PC-9 (cell line): Measurements from ENCODE around the gene JMJD1C. TPM values are rescaled to one million over a fixed set of nuclear protein-coding genes. Genes with fewer than 3 reads are reported as not detected.
"Not testable (repeated sequence)": the region's sequence is repeated elsewhere in the genome, so short reads cannot be mapped to it uniquely, and the experiment has no call there.

ENCODE experiments used
- BruUV-seq: library from RNA; stranded (reverse); fragments of 400-500 nt; replicated peaks from 2 replicates; lab custom pipeline; 2021; lab: Mats Ljungman, UMichigan
- CTCF ChIA-PET: fragments of 300-600 bp; sonication (Branson Sonifier 250); formaldehyde crosslinking; loops from one replicate; lab custom pipeline; 2022; ENCODE audit warnings: antibody characterized with exemption; lab: Charles Lee
- POLR2A ChIA-PET: fragments of 300-600 bp; sonication (Branson Sonifier 250); formaldehyde crosslinking; loops from one replicate; lab custom pipeline; 2022; ENCODE audit warnings: antibody characterized with exemption; ENCODE audit not compliant: unreplicated experiment; lab: Charles Lee
- DNase-seq, 2 experiments: peaks; one replicate each; pipeline versions ENCODE4 v3.0.0 to v3.0.0-alpha.2; 2015 to 2022; ENCODE audit warnings: mixed read lengths in 1 of 2
- H2AFZ ChIP-seq: fragments of 200-600 bp; sonication (generic); 2 replicates; pipeline ENCODE4 v1.8.1; 2017; ENCODE audit warnings: antibody characterized with exemption
- H3F3A ChIP-seq: fragments of 200-600 bp; sonication (generic); 2 replicates; pipeline ENCODE4 v1.8.1; 2017; ENCODE audit warnings: antibody characterized with exemption, mild to moderate bottlenecking, low read depth; ENCODE audit not compliant: insufficient read depth
- H3K27ac ChIP-seq: fragments of 200-600 bp; sonication (generic); 2 replicates; pipeline ENCODE4 v1.6.1; 2016; ENCODE audit warnings: mixed run types
- H3K27me3 ChIP-seq: fragments of 200-600 bp; sonication (generic); 2 replicates; pipeline ENCODE4 v1.6.1; 2016; ENCODE audit warnings: low read depth, mixed run types; ENCODE audit not compliant: insufficient read depth
- H3K36me3 ChIP-seq: fragments of 200-600 bp; sonication (generic); 2 replicates; pipeline ENCODE4 v1.6.1; 2016; ENCODE audit warnings: low read depth, mixed run types
- H3K4me1 ChIP-seq: fragments of 200-600 bp; sonication (generic); replicated peaks from 2 replicates; pipeline ENCODE4 v1.6.1; 2016; ENCODE audit warnings: mixed run types; ENCODE audit not compliant: insufficient read depth
- H3K4me2 ChIP-seq: fragments of 200-600 bp; sonication (generic); 2 replicates; pipeline ENCODE4 v1.6.1; 2017; ENCODE audit warnings: mixed run types
- H3K4me3 ChIP-seq: fragments of 200-600 bp; sonication (generic); 2 replicates; pipeline ENCODE4 v1.6.1; 2016; ENCODE audit warnings: mixed run types
- H3K79me2 ChIP-seq: fragments of 200-600 bp; sonication (generic); 2 replicates; pipeline ENCODE4 v1.6.1; 2017; ENCODE audit warnings: low read depth, mixed run types
- H3K9me2 ChIP-seq: fragments of 200-600 bp; sonication (generic); 2 replicates; pipeline ENCODE4 v1.8.1; 2017; ENCODE audit warnings: mild to moderate bottlenecking; ENCODE audit not compliant: insufficient read depth
- H3K9me3 ChIP-seq: fragments of 200-600 bp; sonication (generic); 2 replicates; pipeline ENCODE4 v1.8.1; 2016; ENCODE audit warnings: low read depth; ENCODE audit not compliant: insufficient read depth
- H4K20me1 ChIP-seq: fragments of 200-600 bp; sonication (generic); 2 replicates; pipeline ENCODE4 v1.8.1; 2017; ENCODE audit not compliant: insufficient read depth
- EZH2 ChIP-seq: fragments of 200-600 bp; sonication (generic); IDR thresholded peaks from 2 replicates; pipeline ENCODE4 v1.8.0; 2017; ENCODE audit warnings: antibody characterized with exemption, low read depth
- intact Hi-C: fragments of 100-400 bp; cut with micrococcal nuclease; formaldehyde crosslinking; loops from one replicate; pipeline ENCODE4 v1.10.0; 2022; ENCODE audit not compliant: unreplicated experiment
- total RNA-seq: library from RNA; stranded (reverse); gene quantifications from 2 replicates; pipeline ENCODE4 v1.2.3, GENCODE V29; 2021
- TF ChIP-seq, protein P1 (sequence below): fragments of 200-600 bp; sonication (generic); conservative IDR thresholded peaks from 2 replicates; pipeline ENCODE4 v1.6.1; 2017; ENCODE audit warnings: mixed run types, antibody characterized with exemption, mild to moderate bottlenecking, moderate library complexity

Gene JMJD1C
- total RNA-seq, 1 experiment from 2014 or later, result 78.7 TPM

- Histone ChIP-seq H3K27ac (no peak overlapping the region), H3K4me2 (no peak overlapping the region), H3K4me1 (no peaks in the 10 kb centered on the region), H2AFZ (no peak overlapping the region), H3K4me3 (no peak overlapping the region), H3F3A (peaks cover 4% of the 10 kb centered on the region; the same call in 1 of the 2 replicates), H3K79me2 (peaks cover 24% of the 10 kb centered on the region), H4K20me1 (peaks cover 8% of the 10 kb centered on the region; the same call in 1 of the 2 replicates), H3K9me3 (no peaks in the 10 kb centered on the region), H3K27me3 (no peaks in the 10 kb centered on the region), H3K36me3 (0 out of 2 replicates have a peak, but pooled peaks cover 4% of the 10 kb centered on the region), H3K9me2 (no peaks in the 10 kb centered on the region)
- DNase-seq, result no peak
- CTCF ChIA-PET, result no interaction called here
- intact Hi-C loops, result no loop called here
- TF ChIP-seq EZH2, result no peak
- TF ChIP-seq, protein P1, sequence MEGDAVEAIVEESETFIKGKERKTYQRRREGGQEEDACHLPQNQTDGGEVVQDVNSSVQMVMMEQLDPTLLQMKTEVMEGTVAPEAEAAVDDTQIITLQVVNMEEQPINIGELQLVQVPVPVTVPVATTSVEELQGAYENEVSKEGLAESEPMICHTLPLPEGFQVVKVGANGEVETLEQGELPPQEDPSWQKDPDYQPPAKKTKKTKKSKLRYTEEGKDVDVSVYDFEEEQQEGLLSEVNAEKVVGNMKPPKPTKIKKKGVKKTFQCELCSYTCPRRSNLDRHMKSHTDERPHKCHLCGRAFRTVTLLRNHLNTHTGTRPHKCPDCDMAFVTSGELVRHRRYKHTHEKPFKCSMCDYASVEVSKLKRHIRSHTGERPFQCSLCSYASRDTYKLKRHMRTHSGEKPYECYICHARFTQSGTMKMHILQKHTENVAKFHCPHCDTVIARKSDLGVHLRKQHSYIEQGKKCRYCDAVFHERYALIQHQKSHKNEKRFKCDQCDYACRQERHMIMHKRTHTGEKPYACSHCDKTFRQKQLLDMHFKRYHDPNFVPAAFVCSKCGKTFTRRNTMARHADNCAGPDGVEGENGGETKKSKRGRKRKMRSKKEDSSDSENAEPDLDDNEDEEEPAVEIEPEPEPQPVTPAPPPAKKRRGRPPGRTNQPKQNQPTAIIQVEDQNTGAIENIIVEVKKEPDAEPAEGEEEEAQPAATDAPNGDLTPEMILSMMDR, result no peak
- no TSS peak for BruUV-seq
- POLR2A ChIA-PET, result no interaction called here
Measured at GRCh38 chr10:63383141-63383540, 82.6 kb downstream of the JMJD1C start.

- TF ChIP-seq, protein P1, result no peak
- no peak for TF ChIP-seq EZH2
- CTCF ChIA-PET, result no interaction called here
- Histone ChIP-seq H3K4me2 (no peak overlapping the region), H3K27me3 (no peaks in the 10 kb centered on the region), H3K27ac (no peak overlapping the region), H3K9me2 (no peaks in the 10 kb centered on the region), H4K20me1 (0 out of 2 replicates have a peak, but pooled peaks cover 8% of the 10 kb centered on the region), H3K79me2 (peaks cover 18% of the 10 kb centered on the region), H3K4me1 (no peaks in the 10 kb centered on the region), H3F3A (peaks cover 4% of the 10 kb centered on the region; the same call in 1 of the 2 replicates), H3K36me3 (0 out of 2 replicates have a peak, but pooled peaks cover 7% of the 10 kb centered on the region), H3K9me3 (no peaks in the 10 kb centered on the region), H2AFZ (no peak overlapping the region), H3K4me3 (no peak overlapping the region)
- POLR2A ChIA-PET, result no interaction called here
- BruUV-seq, result no TSS peak
- intact Hi-C loops, result no loop called here
- DNase-seq, result no peak
Measured at GRCh38 chr10:63382066-63382465, 83.7 kb downstream of the JMJD1C start.

DNA sequence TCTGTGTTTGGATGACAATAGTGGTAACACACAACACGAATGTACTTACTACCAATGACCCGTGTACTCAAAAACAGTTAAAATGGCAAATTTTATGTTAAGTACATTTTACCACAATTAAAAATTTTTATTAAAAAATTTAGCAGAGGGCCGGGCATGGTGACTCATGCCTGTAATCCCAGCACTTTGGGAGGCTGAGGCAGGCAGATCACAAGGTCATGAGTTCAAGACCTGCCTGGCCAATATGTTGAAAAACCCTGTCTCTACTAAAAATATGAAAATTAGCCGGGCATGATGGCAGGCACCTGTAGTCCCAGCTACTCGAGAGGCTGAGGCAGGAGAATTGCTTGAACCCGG is 88.5 kb downstream of the JMJD1C start:
- CTCF ChIA-PET, result not testable (repeated sequence)

More for the DNA sequence above, 88.5 kb downstream of the JMJD1C start:
- H3K27me3 ChIP-seq, H3F3A ChIP-seq, H4K20me1 ChIP-seq, intact Hi-C loops, H3K4me3 ChIP-seq, H3K36me3 ChIP-seq, H3K9me2 ChIP-seq, H3K27ac ChIP-seq, BruUV-seq, H3K4me2 ChIP-seq, POLR2A ChIA-PET, H3K4me1 ChIP-seq, H2AFZ ChIP-seq, H3K79me2 ChIP-seq, H3K9me3 ChIP-seq, DNase-seq: not testable (repeated sequence)
